CD1c-positive myeloid dendritic cell (primary cell): ENCODE data around the gene RBMX.

Experiments
- DNase-seq: peaks from one replicate; pipeline ENCODE4 v3.0.0-alpha.2; 2016; ENCODE audit errors: extremely low spot score

Gene RBMX

GRCh38 chrX:136839196-136839595 lies 41.3 kb downstream of the RBMX start:
- no peak for DNase-seq

DNA sequence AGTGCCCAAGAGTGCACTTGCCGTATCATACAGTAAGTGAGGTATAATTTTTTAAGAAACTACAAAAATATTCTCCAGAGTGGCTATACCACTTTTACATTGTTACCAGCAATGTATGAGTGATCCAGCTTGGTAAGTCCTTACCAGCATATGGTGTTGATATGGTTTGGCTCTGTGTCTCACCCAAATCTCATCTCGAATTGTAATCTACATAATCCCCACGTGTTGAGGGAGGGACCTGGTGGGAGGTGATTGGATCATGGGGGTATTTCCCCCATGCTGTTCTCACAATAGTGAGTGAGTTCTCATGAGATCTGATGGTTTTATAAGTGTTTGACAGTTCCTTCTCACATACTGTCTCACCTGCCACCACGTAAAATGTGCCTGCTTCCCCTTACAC lies 44.8 kb downstream of the RBMX start:
- DNase-seq: no peak

DNA sequence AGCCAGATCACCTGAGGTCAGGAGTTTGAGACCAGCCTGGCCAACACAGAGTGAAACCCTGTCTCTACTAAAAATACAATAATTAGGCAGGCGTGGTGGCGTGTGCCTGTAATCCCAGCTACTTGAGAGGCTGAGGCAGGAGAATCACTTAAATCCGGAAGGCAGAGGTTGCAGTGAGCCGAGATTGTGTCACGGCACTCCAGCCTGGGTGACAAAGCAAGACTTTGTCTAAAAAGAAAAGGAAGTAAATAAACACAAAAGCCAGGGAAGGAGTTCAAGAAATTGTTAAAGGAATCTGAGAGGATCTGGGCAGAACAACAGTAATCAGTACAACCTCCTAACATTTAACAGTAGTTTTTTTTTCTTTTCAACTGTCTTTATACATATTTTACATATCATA lies 51.1 kb downstream of the RBMX start:
- DNase-seq: peak; percentile 40

DNA sequence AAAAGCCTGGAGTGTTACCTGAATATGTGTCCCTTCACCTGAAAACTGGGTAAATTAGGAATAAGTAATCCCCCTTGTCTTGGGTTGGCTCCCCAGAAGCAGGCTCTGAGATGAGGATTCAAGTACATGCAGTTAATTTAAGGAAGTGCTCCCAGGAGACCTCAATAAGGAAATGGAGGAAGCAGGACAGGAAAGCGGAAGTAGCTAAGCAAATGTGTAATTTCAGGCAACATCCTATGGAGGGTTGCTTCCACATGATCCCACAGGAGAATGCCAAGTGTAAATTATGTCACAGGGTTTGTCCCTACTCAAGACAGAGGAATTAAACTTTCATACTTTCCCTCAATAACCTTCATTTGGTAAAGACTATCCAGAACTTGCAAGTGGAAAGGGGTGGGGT lies 51.7 kb downstream of the RBMX start:
- peak; percentile 68 for DNase-seq

GRCh38 chrX:136827026-136827425 lies 53.5 kb downstream of the RBMX start:
- DNase-seq: no peak

- peak; percentile 22 for DNase-seq
Observed at GRCh38 chrX:136825771-136826170, 54.8 kb downstream of the RBMX start.
